PC-9 (cell line): ENCODE results near the gene TSTD1. TPM values are rescaled to one million over a fixed set of nuclear protein-coding genes. Genes with fewer than 3 reads are reported as not detected.

Experiments used
- BruUV-seq: library from RNA; stranded (reverse); fragments of 400-500 nt; replicated peaks from 2 replicates; lab custom pipeline; 2021; lab: Mats Ljungman, UMichigan
- CTCF ChIA-PET: fragments of 300-600 bp; sonication (Branson Sonifier 250); formaldehyde crosslinking; loops from one replicate; lab custom pipeline; 2022; ENCODE audit warnings: antibody characterized with exemption; lab: Charles Lee
- POLR2A ChIA-PET: fragments of 300-600 bp; sonication (Branson Sonifier 250); formaldehyde crosslinking; loops from one replicate; lab custom pipeline; 2022; ENCODE audit warnings: antibody characterized with exemption; ENCODE audit not compliant: unreplicated experiment; lab: Charles Lee
- DNase-seq, 2 experiments: peaks; one replicate each; pipeline versions ENCODE4 v3.0.0 to v3.0.0-alpha.2; 2015 to 2022; ENCODE audit warnings: mixed read lengths in 1 of 2
- H2AFZ ChIP-seq: fragments of 200-600 bp; sonication (generic); 2 replicates; pipeline ENCODE4 v1.8.1; 2017; ENCODE audit warnings: antibody characterized with exemption
- H3F3A ChIP-seq: fragments of 200-600 bp; sonication (generic); 2 replicates; pipeline ENCODE4 v1.8.1; 2017; ENCODE audit warnings: antibody characterized with exemption, mild to moderate bottlenecking, low read depth; ENCODE audit not compliant: insufficient read depth
- H3K27ac ChIP-seq: fragments of 200-600 bp; sonication (generic); 2 replicates; pipeline ENCODE4 v1.6.1; 2016; ENCODE audit warnings: mixed run types
- H3K27me3 ChIP-seq: fragments of 200-600 bp; sonication (generic); 2 replicates; pipeline ENCODE4 v1.6.1; 2016; ENCODE audit warnings: low read depth, mixed run types; ENCODE audit not compliant: insufficient read depth
- H3K36me3 ChIP-seq: fragments of 200-600 bp; sonication (generic); 2 replicates; pipeline ENCODE4 v1.6.1; 2016; ENCODE audit warnings: low read depth, mixed run types
- H3K4me1 ChIP-seq: fragments of 200-600 bp; sonication (generic); replicated peaks from 2 replicates; pipeline ENCODE4 v1.6.1; 2016; ENCODE audit warnings: mixed run types; ENCODE audit not compliant: insufficient read depth
- H3K4me2 ChIP-seq: fragments of 200-600 bp; sonication (generic); 2 replicates; pipeline ENCODE4 v1.6.1; 2017; ENCODE audit warnings: mixed run types
- H3K4me3 ChIP-seq: fragments of 200-600 bp; sonication (generic); 2 replicates; pipeline ENCODE4 v1.6.1; 2016; ENCODE audit warnings: mixed run types
- H3K79me2 ChIP-seq: fragments of 200-600 bp; sonication (generic); 2 replicates; pipeline ENCODE4 v1.6.1; 2017; ENCODE audit warnings: low read depth, mixed run types
- H3K9me2 ChIP-seq: fragments of 200-600 bp; sonication (generic); 2 replicates; pipeline ENCODE4 v1.8.1; 2017; ENCODE audit warnings: mild to moderate bottlenecking; ENCODE audit not compliant: insufficient read depth
- H3K9me3 ChIP-seq: fragments of 200-600 bp; sonication (generic); 2 replicates; pipeline ENCODE4 v1.8.1; 2016; ENCODE audit warnings: low read depth; ENCODE audit not compliant: insufficient read depth
- H4K20me1 ChIP-seq: fragments of 200-600 bp; sonication (generic); 2 replicates; pipeline ENCODE4 v1.8.1; 2017; ENCODE audit not compliant: insufficient read depth
- EZH2 ChIP-seq: fragments of 200-600 bp; sonication (generic); IDR thresholded peaks from 2 replicates; pipeline ENCODE4 v1.8.0; 2017; ENCODE audit warnings: antibody characterized with exemption, low read depth
- intact Hi-C: fragments of 100-400 bp; cut with micrococcal nuclease; formaldehyde crosslinking; loops from one replicate; pipeline ENCODE4 v1.10.0; 2022; ENCODE audit not compliant: unreplicated experiment
- total RNA-seq: library from RNA; stranded (reverse); gene quantifications from 2 replicates; pipeline ENCODE4 v1.2.3, GENCODE V29; 2021
- TF ChIP-seq, protein P1 (sequence below): fragments of 200-600 bp; sonication (generic); conservative IDR thresholded peaks from 2 replicates; pipeline ENCODE4 v1.6.1; 2017; ENCODE audit warnings: mixed run types, antibody characterized with exemption, mild to moderate bottlenecking, moderate library complexity

TSTD1 gene
- total RNA-seq, 1 experiment from 2014 or later: 51.4 TPM

- H3K4me3 ChIP-seq: peak overlapping the region; percentile 66
- TSS peak; percentile 75 for BruUV-seq
- H3K4me2 ChIP-seq: peak overlapping the region; percentile 87
- H4K20me1 ChIP-seq: no peaks in the 10 kb centered on the region
- H3K9me3 ChIP-seq: peaks cover 16% of the 10 kb centered on the region
- intact Hi-C loops: loop anchor here (1.0 to 2.0 kb wide), 3 partner anchors 38 to 53 kb away; partner anchors contain the start of gene KLHDC9
- H3K79me2 ChIP-seq: peaks cover 21% of the 10 kb centered on the region
- H3F3A ChIP-seq: peaks cover 3% of the 10 kb centered on the region; the same call in 1 of the 2 replicates
- peak overlapping the region; percentile 80 for H2AFZ ChIP-seq
- ChIA-PET CTCF (interaction anchor here (0.5 to 2.3 kb wide), 5 partner anchors 24 to 55 kb away, joined by 3 to 11 read pairs (median 4); partner anchors contain the start of gene KLHDC9), POLR2A (interaction anchor here (0.6 to 1.0 kb wide), 8 partner anchors 23 to 323 kb away, joined by 3 to 7 read pairs (median 4); partner anchors contain the start of genes F11R and SDHC)
- H3K27me3 ChIP-seq: no peaks in the 10 kb centered on the region
- DNase-seq: peak; percentile 50 to 53
- no peaks in the 10 kb centered on the region for H3K9me2 ChIP-seq
- peaks cover 15% of the 10 kb centered on the region for H3K4me1 ChIP-seq
- peak overlapping the region; percentile 85 for H3K27ac ChIP-seq
- no peak for TF ChIP-seq EZH2
- TF ChIP-seq, protein P1, sequence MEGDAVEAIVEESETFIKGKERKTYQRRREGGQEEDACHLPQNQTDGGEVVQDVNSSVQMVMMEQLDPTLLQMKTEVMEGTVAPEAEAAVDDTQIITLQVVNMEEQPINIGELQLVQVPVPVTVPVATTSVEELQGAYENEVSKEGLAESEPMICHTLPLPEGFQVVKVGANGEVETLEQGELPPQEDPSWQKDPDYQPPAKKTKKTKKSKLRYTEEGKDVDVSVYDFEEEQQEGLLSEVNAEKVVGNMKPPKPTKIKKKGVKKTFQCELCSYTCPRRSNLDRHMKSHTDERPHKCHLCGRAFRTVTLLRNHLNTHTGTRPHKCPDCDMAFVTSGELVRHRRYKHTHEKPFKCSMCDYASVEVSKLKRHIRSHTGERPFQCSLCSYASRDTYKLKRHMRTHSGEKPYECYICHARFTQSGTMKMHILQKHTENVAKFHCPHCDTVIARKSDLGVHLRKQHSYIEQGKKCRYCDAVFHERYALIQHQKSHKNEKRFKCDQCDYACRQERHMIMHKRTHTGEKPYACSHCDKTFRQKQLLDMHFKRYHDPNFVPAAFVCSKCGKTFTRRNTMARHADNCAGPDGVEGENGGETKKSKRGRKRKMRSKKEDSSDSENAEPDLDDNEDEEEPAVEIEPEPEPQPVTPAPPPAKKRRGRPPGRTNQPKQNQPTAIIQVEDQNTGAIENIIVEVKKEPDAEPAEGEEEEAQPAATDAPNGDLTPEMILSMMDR: no peak
- no peaks in the 10 kb centered on the region; the same call in 1 of the 2 replicates for H3K36me3 ChIP-seq
These were observed 6.4 kb upstream of the TSTD1 start for GRCh38 chr1:161044908-161045735.

- peaks cover 21% of the 10 kb centered on the region for H3K79me2 ChIP-seq
- peak overlapping the region; percentile 80 for H2AFZ ChIP-seq
- peak overlapping the region; percentile 87 for H3K4me2 ChIP-seq
- H3F3A ChIP-seq: peaks cover 9% of the 10 kb centered on the region; the same call in 1 of the 2 replicates
- no peak for DNase-seq
- H3K9me3 ChIP-seq: peaks cover 16% of the 10 kb centered on the region
- no peaks in the 10 kb centered on the region for H3K9me2 ChIP-seq
- no peaks in the 10 kb centered on the region for H4K20me1 ChIP-seq
- TF ChIP-seq, protein P1: no peak
- TF ChIP-seq EZH2: no peak
- POLR2A ChIA-PET: interaction anchor here (0.6 kb wide), 1 partner anchor 281 kb away, joined by 3 read pairs; no protein-coding TSS in a partner anchor
- 0 out of 2 replicates have a peak overlapping the region, but pooled peaks have one; percentile 85 for H3K27ac ChIP-seq
- H3K4me3 ChIP-seq: peak overlapping the region; percentile 66
- no peaks in the 10 kb centered on the region for H3K27me3 ChIP-seq
- no peaks in the 10 kb centered on the region; the same call in 1 of the 2 replicates for H3K36me3 ChIP-seq
- intact Hi-C loops: loop anchor here (2.0 kb wide), 2 partner anchors 38 to 48 kb away; no protein-coding TSS in a partner anchor
- peaks cover 15% of the 10 kb centered on the region for H3K4me1 ChIP-seq
- BruUV-seq: no TSS peak
- CTCF ChIA-PET: interaction anchor here (0.6 to 2.3 kb wide), 4 partner anchors 23 to 55 kb away, joined by 3 to 12 read pairs (median 8); no protein-coding TSS in a partner anchor
These were observed 5.8 kb upstream of the TSTD1 start for GRCh38 chr1:161044535-161044907.

GRCh38 chr1:161039546-161039945 is 782 bp upstream of the TSTD1 start:
- Histone ChIP-seq H3K79me2 (peaks cover 40% of the 10 kb centered on the region), H3K9me3 (no peaks in the 10 kb centered on the region), H3K9me2 (no peaks in the 10 kb centered on the region), H3F3A (peaks cover 23% of the 10 kb centered on the region; the same call in 1 of the 2 replicates), H2AFZ (no peak overlapping the region), H4K20me1 (no peaks in the 10 kb centered on the region), H3K27ac (no peak overlapping the region), H3K27me3 (no peaks in the 10 kb centered on the region), H3K4me2 (peak overlapping the region; percentile 88; the same call in 1 of the 2 replicates), H3K4me3 (no peak overlapping the region), H3K4me1 (peaks cover 18% of the 10 kb centered on the region), H3K36me3 (no peaks in the 10 kb centered on the region; the same call in 1 of the 2 replicates)
- intact Hi-C loops: loop anchor here (2.0 kb wide), 1 partner anchor 19 kb away; the partner anchor contains the start of gene F11R
- TF ChIP-seq, protein P1: no peak
- TF ChIP-seq EZH2: no peak
- no TSS peak for BruUV-seq
- DNase-seq: no peak
- ChIA-PET POLR2A (interaction anchor here (1.1 kb wide), 1 partner anchor 18 kb away, joined by 8 read pairs; the partner anchor contains the start of gene F11R), CTCF (interaction anchor here (0.6 to 1.1 kb wide), 2 partner anchors 32 to 95 kb away, joined by 3 read pairs; no protein-coding TSS in a partner anchor)
